AG10803 (cell line): ENCODE results near the gene TMPRSS12.
"Not testable (repeated sequence)": the region's sequence is repeated elsewhere in the genome, so short reads cannot be mapped to it uniquely, and the experiment has no call there.

Experiments
- DNase-seq: peaks from one replicate; pipeline ENCODE4 v3.0.0; 2010; ENCODE audit warnings: low read depth
- H3K4me3 ChIP-seq: 2 replicates; pipeline ENCODE4 v1.5.1; 2011; ENCODE audit warnings: mild to moderate bottlenecking, low read length, control low read depth
- TF ChIP-seq, protein P1 (sequence below): conservative IDR thresholded peaks from 2 replicates; pipeline ENCODE4 v1.5.1; 2011; ENCODE audit warnings: mild to moderate bottlenecking, low read length, control low read depth, inconsistent platforms

The TMPRSS12 gene

DNA sequence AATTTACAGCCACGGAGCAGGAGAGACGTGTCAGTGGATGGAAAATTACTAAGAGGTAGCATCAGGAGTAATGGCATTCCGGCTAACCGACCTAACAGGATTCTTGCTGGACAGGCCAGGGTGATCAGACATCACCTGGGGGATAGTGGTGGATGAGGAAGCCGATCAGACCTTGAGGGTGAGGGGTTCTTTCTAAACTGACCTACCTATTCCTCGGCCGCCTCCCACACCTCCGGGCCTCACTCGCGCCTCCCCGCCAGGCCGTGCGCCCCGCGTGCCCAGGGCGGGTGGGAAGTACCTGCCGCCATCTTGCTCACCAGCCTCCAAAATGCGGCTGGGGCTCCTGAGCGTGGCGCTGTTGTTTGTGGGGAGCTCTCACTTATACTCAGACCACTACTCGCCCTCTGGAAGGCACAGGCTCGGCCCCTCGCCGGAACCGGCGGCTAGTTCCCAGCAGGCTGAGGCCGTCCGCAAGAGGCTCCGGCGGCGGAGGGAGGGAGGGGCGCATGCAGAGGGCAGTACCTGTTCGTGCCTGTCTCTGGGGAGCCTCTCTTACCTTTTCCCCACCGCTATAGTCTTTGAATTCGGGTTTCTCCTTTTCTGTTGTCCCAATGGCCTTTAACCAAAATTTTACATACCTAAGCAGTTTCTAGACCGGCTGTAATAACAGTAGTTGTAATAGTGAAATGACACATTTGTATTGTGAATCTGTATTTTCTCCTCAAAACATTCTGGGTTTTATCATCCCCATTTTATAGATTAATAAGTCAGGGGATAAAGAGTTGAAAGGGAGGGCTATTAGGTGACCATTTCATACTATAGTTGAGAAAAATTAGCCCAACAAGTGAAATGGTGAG lies at the start of gene TMPRSS12:
Gene TMPRSS12, plus strand, starts transcription at position 290 of the 857 bp plus-strand sequence. Its CDS starts 39 bp downstream, at position 329.
- TF ChIP-seq, protein P1, sequence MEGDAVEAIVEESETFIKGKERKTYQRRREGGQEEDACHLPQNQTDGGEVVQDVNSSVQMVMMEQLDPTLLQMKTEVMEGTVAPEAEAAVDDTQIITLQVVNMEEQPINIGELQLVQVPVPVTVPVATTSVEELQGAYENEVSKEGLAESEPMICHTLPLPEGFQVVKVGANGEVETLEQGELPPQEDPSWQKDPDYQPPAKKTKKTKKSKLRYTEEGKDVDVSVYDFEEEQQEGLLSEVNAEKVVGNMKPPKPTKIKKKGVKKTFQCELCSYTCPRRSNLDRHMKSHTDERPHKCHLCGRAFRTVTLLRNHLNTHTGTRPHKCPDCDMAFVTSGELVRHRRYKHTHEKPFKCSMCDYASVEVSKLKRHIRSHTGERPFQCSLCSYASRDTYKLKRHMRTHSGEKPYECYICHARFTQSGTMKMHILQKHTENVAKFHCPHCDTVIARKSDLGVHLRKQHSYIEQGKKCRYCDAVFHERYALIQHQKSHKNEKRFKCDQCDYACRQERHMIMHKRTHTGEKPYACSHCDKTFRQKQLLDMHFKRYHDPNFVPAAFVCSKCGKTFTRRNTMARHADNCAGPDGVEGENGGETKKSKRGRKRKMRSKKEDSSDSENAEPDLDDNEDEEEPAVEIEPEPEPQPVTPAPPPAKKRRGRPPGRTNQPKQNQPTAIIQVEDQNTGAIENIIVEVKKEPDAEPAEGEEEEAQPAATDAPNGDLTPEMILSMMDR: no peak
- no peak within 1 kb of the TSS for H3K4me3 ChIP-seq
- DNase-seq: no peak

- DNase-seq: peak; percentile 9
- TF ChIP-seq, protein P1: no peak
- H3K4me3 ChIP-seq: no peak overlapping the region
These were observed 42.8 kb upstream of the TMPRSS12 start for GRCh38 chr12:50799908-50800307.

- TF ChIP-seq, protein P1: no peak
- H3K4me3 ChIP-seq: no peak overlapping the region
- no peak for DNase-seq
These were observed 39.4 kb upstream of the TMPRSS12 start for GRCh38 chr12:50803230-50803875.

GRCh38 chr12:50806176-50806575 lies 36.5 kb upstream of the TMPRSS12 start:
- TF ChIP-seq, protein P1: no peak
- DNase-seq: peak; percentile 40
- no peak overlapping the region for H3K4me3 ChIP-seq

GRCh38 chr12:50809131-50809530 lies 33.6 kb upstream of the TMPRSS12 start:
- not testable (repeated sequence) for H3K4me3 ChIP-seq, DNase-seq

- not testable (repeated sequence) for H3K4me3 ChIP-seq
These were observed 27.8 kb upstream of the TMPRSS12 start for GRCh38 chr12:50814921-50815320.

GRCh38 chr12:50820177-50820576 lies 22.5 kb upstream of the TMPRSS12 start:
- no peak overlapping the region for H3K4me3 ChIP-seq
- no peak for DNase-seq
- TF ChIP-seq, protein P1: no peak

More at GRCh38 chr12:50814921-50815320, 27.8 kb upstream of the TMPRSS12 start:
- not testable (repeated sequence) for DNase-seq

GRCh38 chr12:50822082-50822481 lies 20.6 kb upstream of the TMPRSS12 start:
- no peak for DNase-seq
- TF ChIP-seq, protein P1: no peak
- H3K4me3 ChIP-seq: no peak overlapping the region

DNA sequence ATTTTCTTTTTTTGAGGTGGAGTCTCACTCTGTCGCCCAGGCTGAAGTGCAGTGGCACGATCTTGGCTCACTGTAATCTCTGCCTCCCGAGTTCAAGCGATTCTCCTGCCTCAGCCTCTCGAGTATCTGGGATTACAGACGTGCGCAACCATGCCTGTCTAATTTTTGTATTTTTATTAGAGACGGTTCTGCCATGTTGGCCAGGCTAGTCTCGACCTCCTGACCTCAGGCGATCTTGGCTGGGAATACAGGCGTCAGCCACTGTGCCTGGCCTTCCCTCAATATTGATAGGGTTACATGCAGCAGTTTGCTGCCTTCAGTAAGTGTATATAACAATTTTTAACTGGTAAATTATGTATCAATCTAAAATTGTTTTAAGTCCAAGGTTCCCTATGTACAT lies 19.0 kb upstream of the TMPRSS12 start:
- DNase-seq: not testable (repeated sequence)

More for the DNA sequence above, 19.0 kb upstream of the TMPRSS12 start:
- not testable (repeated sequence) for H3K4me3 ChIP-seq
